HG03558 (cell line): Measurements from ENCODE around the gene PHETA1.

ENCODE experiments used
- ATAC-seq: cut with Tn5 transposase; IDR thresholded peaks from one replicate; pipeline ENCODE4 v1.9.1; 2021; ENCODE audit warnings: moderate number of reproducible peaks; ENCODE audit not compliant: unreplicated experiment; ENCODE audit errors: extremely low read depth

The PHETA1 gene

GRCh38 chr12:111330800-111331752 is 37.8 kb downstream of the PHETA1 start:
- no peak for ATAC-seq

DNA sequence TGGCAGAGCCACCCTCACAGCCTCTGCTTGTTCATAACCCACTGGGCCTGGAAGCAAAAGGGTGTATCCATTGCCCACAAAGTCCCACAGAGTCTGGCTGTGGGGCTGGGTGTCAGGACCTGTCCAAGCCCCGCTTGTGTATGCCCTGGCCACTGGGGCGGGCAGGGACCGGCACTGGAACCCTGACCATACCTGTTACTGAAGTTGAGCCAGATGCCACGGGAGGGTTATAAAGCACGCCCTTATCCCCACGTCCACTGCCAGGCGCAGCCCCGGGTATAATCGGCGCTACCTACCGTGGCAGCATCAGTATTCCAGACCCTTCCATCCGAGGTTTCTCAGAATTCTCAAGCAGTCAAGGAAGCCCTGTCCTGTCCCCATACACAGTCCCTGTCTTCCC is 40.8 kb downstream of the PHETA1 start:
- ATAC-seq: no peak

- no peak for ATAC-seq
Measured at GRCh38 chr12:111327474-111327873, 41.4 kb downstream of the PHETA1 start.

GRCh38 chr12:111322336-111323250 is 46.3 kb downstream of the PHETA1 start:
- ATAC-seq: no peak

DNA sequence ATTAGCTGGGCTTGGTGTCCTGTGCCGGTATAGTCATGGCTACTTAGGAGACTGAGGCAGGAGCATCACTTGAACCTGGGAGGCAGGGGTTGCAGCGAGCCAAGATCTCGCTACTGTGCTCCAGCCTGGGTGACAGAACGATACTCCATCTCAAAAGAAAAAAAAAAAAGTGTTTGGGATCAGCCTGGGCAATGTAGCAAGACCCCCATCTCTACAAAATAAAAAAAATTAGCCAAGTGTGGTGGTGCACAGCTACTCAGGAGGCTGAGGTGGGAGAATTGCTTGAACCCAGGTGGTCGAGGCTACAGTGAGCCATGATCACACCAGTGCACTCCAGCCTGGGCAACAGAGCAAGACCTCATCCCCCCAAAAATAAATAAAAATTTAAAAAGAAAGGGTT is 47.6 kb downstream of the PHETA1 start:
- ATAC-seq: no peak

- no peak for ATAC-seq
Measured at GRCh38 chr12:111320258-111321050, 48.4 kb downstream of the PHETA1 start.

- no peak for ATAC-seq
Measured at GRCh38 chr12:111319600-111320257, 49.2 kb downstream of the PHETA1 start.

DNA sequence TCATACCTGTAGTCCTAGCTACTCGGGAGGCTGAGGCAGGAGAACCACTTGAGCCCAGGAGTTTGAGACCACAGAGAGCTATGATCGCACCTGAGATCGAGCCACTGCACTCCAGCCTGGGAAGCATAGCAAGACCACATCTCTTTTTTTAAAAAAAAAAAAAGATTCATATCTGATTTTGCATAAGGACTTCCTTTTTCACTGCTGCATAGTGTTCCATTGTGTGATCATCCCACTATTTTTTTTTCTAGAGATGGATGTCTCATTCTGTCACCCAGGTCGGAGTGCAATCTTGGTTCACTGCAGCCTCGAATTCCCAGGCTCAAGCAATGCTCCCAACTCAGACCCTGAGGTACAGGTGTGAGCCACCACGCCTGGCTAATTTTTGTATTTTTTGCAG is 50.4 kb downstream of the PHETA1 start:
- ATAC-seq: no peak

- no peak for ATAC-seq
Measured at GRCh38 chr12:111316671-111317070, 52.2 kb downstream of the PHETA1 start.

DNA sequence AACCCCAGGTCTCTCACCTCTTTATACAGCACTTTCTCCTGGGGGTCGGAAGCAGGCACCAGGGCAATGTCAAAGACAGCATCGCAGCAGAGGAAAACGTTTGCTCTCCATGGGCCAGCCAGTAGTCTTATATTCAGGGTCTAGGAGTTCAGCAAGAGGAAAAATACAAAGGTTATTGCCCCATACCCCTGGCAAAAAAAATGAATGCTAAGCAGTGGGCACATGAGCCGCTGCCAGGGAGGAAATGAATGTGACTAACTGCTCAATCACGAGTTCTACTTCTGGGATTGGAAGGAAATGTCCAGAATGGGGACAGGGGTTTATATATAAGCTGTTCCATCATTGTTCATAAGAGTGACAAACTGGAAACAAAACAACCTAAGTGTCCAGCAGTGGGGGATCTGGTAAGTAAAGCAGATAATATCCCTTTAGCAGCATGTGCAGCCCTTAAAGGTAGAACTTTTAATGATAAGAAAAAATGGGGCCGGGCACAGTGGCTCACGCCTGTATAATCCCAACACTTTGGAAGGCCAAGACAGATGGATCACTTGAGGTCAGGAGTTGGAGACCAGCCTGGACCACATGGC is 53.8 kb downstream of the PHETA1 start:
- ATAC-seq: no peak

DNA sequence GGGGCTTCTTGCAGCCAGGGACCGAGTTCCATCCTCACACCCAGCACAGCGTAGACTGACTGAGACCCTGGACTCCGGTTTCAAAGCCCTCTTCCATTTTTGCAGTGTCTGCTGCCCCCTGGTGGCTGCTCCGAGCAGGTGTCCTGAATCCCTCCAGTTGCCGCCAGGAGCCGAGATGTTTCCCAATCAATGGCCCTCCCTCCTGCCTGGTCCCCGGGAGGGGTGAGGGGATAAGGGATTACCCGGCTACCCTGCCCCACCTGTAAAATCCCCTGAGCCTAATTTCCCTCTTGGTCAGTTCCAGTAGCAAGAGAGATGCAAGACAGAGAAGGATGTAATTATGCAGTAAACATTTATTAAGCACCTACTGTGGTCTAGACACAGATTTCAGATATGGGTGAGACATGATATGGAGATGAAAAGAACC is 55.0 kb downstream of the PHETA1 start:
- ATAC-seq: no peak

DNA sequence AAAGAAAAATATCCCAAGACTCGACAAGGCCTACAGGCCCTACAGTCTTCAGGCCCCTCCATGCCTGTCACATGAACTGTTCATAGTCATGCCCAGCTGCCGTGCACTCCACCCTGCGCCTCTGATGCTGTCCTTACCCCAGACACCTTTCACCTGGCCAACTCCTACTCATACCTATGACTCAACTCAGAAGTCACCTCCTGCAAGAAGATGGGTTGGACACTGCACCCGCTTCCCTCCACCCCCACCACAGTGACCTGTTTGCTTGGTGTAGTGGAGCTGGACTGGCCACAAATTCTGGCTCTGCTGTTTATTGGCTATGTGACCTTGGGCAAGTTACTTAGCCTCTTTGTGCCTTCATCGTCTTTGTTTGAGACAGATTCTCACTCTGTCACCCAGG is 56.2 kb downstream of the PHETA1 start:
- no peak for ATAC-seq

DNA sequence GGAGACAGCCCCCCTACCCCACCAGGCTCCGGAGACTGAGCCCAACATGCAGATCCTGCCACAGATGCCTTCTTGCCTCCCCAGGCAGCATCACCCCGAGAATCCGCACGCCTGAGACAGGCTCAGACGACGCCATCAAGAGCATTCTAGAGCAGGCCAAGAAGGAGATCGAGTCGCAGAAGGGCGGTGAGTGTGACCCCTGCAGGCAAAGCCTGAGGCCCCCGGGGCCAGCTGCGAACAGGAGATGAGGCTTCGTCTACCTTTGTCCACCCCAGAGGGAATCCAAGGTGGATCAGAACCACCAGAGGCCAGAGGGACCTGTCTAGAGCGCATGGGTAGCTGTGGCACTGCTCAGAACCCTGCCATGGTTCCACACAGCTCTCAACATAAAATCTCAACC is 56.9 kb downstream of the PHETA1 start:
- no peak for ATAC-seq

DNA sequence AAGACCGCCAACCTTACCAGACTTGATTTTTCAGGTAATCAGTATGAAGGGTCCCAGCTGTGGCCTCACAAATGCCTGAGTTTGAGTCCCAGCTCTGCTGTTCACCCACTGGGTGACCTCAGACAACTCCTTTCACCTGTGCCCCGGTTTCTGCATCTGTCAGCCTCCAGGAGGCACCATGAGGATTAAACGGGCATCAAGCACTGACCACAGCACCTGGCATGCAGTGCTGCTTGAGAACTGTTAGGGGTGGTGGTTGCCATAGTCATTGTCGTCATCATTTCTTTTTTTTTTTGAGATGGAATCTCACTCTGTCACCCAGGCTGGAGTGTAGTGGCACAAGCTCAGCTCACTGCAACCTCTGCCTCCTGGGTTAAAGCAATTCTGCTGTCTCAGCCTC is 57.9 kb downstream of the PHETA1 start:
- ATAC-seq: no peak
